Fibroblast of the aortic adventitia (primary cell): ENCODE results near the gene LRRC38. TPM values are rescaled to one million over a fixed set of nuclear protein-coding genes. Genes with fewer than 3 reads are reported as not detected.

Experiments used
- DNase-seq: peaks from one replicate; pipeline ENCODE4 v3.0.0-alpha.2; 2010; ENCODE audit warnings: low read depth
- H3K4me3 ChIP-seq: 2 replicates; pipeline ENCODE4 v1.5.1; 2011; ENCODE audit warnings: low read depth, mild to moderate bottlenecking, control low read depth, low read length, moderate library complexity
- CTCF ChIP-seq: IDR thresholded peaks from 2 replicates; pipeline ENCODE4 v1.5.1; 2011; ENCODE audit warnings: mild to moderate bottlenecking, low read length, control low read depth, inconsistent platforms; ENCODE audit not compliant: insufficient read depth
- total RNA-seq: library from RNA; depleted of rRNA; stranded (reverse); fragments of >200 nt; gene quantifications from 2 replicates; pipeline ENCODE4 v1.2.3, GENCODE V29; 2012; ENCODE audit warnings: low replicate concordance

The LRRC38 gene
- total RNA-seq, 1 donor: not detected

DNA sequence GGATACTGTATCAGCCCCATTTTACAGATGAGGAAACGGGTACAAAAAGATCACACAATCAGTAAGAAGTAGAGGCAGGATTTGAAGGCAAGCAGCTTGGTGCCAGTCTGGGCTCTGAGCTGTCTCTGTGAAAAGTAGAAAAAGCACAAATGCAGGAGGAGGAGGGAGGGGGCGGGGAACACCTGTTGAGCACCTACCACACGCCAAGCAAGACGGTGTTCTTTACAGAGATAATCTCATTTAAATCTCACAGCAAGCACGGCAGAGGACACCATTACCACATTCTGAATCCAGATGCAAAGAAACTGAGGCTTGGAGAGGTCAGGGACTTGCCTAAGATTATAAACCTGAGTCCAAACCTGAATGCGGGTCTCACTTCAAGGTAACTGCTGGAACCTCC is 3.3 kb downstream of the LRRC38 start:
- DNase-seq: no peak
- TF ChIP-seq CTCF: no peak
- H3K4me3 ChIP-seq: no peak overlapping the region

- H3K4me3 ChIP-seq: no peak overlapping the region
- no peak for DNase-seq
- TF ChIP-seq CTCF: no peak
These were observed 6.7 kb downstream of the LRRC38 start for GRCh38 chr1:13507075-13507474.

DNA sequence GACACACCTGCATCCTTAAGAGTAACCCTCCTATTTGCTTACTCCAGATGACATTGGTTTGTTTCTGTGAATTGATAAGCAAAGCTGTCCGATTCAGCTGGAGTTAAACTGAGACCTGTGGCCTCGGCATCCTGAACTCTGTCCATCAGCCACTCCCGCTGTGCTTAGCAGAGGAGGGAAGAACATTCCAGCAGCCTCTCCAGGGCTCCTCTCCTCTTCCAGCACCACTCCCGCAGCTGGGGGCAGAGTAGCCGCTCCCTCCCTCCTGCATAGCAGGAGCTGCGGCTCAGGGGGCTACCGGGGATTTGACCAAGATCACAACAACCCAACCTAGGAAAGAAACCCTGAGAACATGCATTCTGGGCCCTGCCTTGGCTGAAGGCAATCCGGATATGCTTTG is 8.8 kb downstream of the LRRC38 start:
- TF ChIP-seq CTCF: no peak
- H3K4me3 ChIP-seq: no peak overlapping the region
- no peak for DNase-seq

- H3K4me3 ChIP-seq: no peak overlapping the region
- TF ChIP-seq CTCF: no peak
- no peak for DNase-seq
These were observed 13.0 kb downstream of the LRRC38 start for GRCh38 chr1:13500806-13501205.

GRCh38 chr1:13499422-13499821 is 14.4 kb downstream of the LRRC38 start:
- no peak overlapping the region for H3K4me3 ChIP-seq
- TF ChIP-seq CTCF: no peak
- no peak for DNase-seq

GRCh38 chr1:13498553-13498952 is 15.2 kb downstream of the LRRC38 start:
- TF ChIP-seq CTCF: no peak
- no peak for DNase-seq
- H3K4me3 ChIP-seq: no peak overlapping the region

GRCh38 chr1:13495186-13495585 is 18.6 kb downstream of the LRRC38 start:
- H3K4me3 ChIP-seq: no peak overlapping the region
- DNase-seq: no peak
- no peak for TF ChIP-seq CTCF
